OCI-LY1 (cell line): ENCODE measurements around the gene P2RY14.

Experiments used
- H2AFZ ChIP-seq: fragments of 200-600 bp; sonication (generic), shearing (Covaris generic); 2 replicates; pipeline ENCODE4 v1.6.0; 2014; ENCODE audit warnings: antibody characterized with exemption, mild to moderate bottlenecking, low read length
- H3F3A ChIP-seq: fragments of 200-600 bp; sonication (generic), shearing (Covaris generic); 2 replicates; pipeline ENCODE4 v1.6.0; 2014; ENCODE audit warnings: mild to moderate bottlenecking, antibody characterized with exemption, low read length, moderate library complexity; ENCODE audit not compliant: insufficient read depth
- H3K27ac ChIP-seq: fragments of 200-600 bp; sonication (generic); 2 replicates; pipeline ENCODE4 v1.5.1; 2014; ENCODE audit warnings: low read length, mixed run types, mild to moderate bottlenecking, low read depth; ENCODE audit not compliant: poor library complexity, severe bottlenecking
- H3K27me3 ChIP-seq: fragments of 200-600 bp; sonication (generic); 2 replicates; pipeline ENCODE4 v1.6.0; 2014; ENCODE audit warnings: antibody characterized with exemption, mild to moderate bottlenecking, low read length, moderate library complexity; ENCODE audit not compliant: insufficient read depth
- H3K36me3 ChIP-seq: fragments of 200-600 bp; sonication (generic); 2 replicates; pipeline ENCODE4 v1.6.1; 2014; ENCODE audit warnings: mild to moderate bottlenecking, antibody characterized with exemption, low read length, moderate library complexity, mixed read lengths; ENCODE audit not compliant: insufficient read depth
- H3K4me1 ChIP-seq: fragments of 200-600 bp; sonication (generic); 2 replicates; pipeline ENCODE4 v1.5.1; 2014; ENCODE audit warnings: mild to moderate bottlenecking, low read length, moderate library complexity; ENCODE audit not compliant: insufficient read depth, severe bottlenecking
- H3K4me2 ChIP-seq: fragments of 200-600 bp; sonication (generic), shearing (Covaris generic); 2 replicates; pipeline ENCODE4 v1.6.1; 2014; ENCODE audit warnings: low read length
- H3K4me3 ChIP-seq: fragments of 200-600 bp; sonication (generic); 2 replicates; pipeline ENCODE4 v1.5.1; 2014; ENCODE audit warnings: low read length, low read depth, mild to moderate bottlenecking, mixed read lengths; ENCODE audit not compliant: poor library complexity, severe bottlenecking
- H3K79me2 ChIP-seq: fragments of 200-600 bp; shearing (Covaris generic); 2 replicates; pipeline ENCODE4 v1.6.1; 2016; ENCODE audit warnings: mixed run types, low read length, mixed read lengths; ENCODE audit not compliant: insufficient read depth
- H3K9ac ChIP-seq: fragments of 200-600 bp; sonication (generic), shearing (Covaris generic); 2 replicates; pipeline ENCODE4 v1.6.1; 2014; ENCODE audit warnings: mild to moderate bottlenecking, low read length, mixed read lengths
- H3K9me2 ChIP-seq: fragments of 200-600 bp; sonication (generic), shearing (Covaris generic); 2 replicates; pipeline ENCODE4 v1.6.1; 2014; ENCODE audit warnings: low read depth, mild to moderate bottlenecking, low read length, mixed read lengths
- H3K9me3 ChIP-seq: fragments of 200-600 bp; shearing (Covaris generic); 2 replicates; pipeline ENCODE4 v1.6.1; 2014; ENCODE audit warnings: low read length, mixed read lengths
- H4K20me1 ChIP-seq: fragments of 200-600 bp; sonication (generic), shearing (Covaris generic); 2 replicates; pipeline ENCODE4 v1.6.0; 2016; ENCODE audit warnings: mild to moderate bottlenecking, low read length; ENCODE audit not compliant: insufficient read depth
- CTCF ChIP-seq: fragments of 200-600 bp; sonication (generic), shearing (Covaris generic); IDR thresholded peaks from 2 replicates; pipeline ENCODE4 v1.5.1; 2017; ENCODE audit warnings: mild to moderate bottlenecking, antibody characterized with exemption, low read length, moderate library complexity, mixed read lengths
- EZH2 ChIP-seq: fragments of 200-600 bp; sonication (generic), shearing (Covaris generic); IDR thresholded peaks from 2 replicates; pipeline ENCODE4 v1.8.0; 2017; ENCODE audit warnings: borderline replicate concordance, mixed run types, mild to moderate bottlenecking, antibody characterized with exemption, low read length, moderate library complexity, mixed read lengths

Gene P2RY14

GRCh38 chr3:151209654-151210053 is 68.7 kb downstream of the P2RY14 start:
- no peaks in the 10 kb centered on the region for H4K20me1 ChIP-seq

GRCh38 chr3:151206201-151206600 is 72.1 kb downstream of the P2RY14 start:
- H3K4me2 ChIP-seq, result no peak overlapping the region
- H3K36me3 ChIP-seq, result no peaks in the 10 kb centered on the region
- H3K27me3 ChIP-seq, result no peaks in the 10 kb centered on the region
- no peaks in the 10 kb centered on the region for H3F3A ChIP-seq
- peaks cover 18% of the 10 kb centered on the region for H3K4me1 ChIP-seq
- H3K4me3 ChIP-seq, result no peak overlapping the region
- no peak for TF ChIP-seq EZH2
- no peak for TF ChIP-seq CTCF
- H3K79me2 ChIP-seq, result no peaks in the 10 kb centered on the region
- no peaks in the 10 kb centered on the region for H3K9me3 ChIP-seq
- H2AFZ ChIP-seq, result no peak overlapping the region
- H4K20me1 ChIP-seq, result no peaks in the 10 kb centered on the region
- H3K9me2 ChIP-seq, result no peaks in the 10 kb centered on the region
- no peak overlapping the region for H3K27ac ChIP-seq
- no peak overlapping the region for H3K9ac ChIP-seq

More at GRCh38 chr3:151209654-151210053, 68.7 kb downstream of the P2RY14 start:
- no peaks in the 10 kb centered on the region for H3F3A ChIP-seq
- H2AFZ ChIP-seq, result no peak overlapping the region
- H3K9ac ChIP-seq, result no peak overlapping the region
- H3K4me3 ChIP-seq, result no peak overlapping the region
- TF ChIP-seq EZH2 (no peak), CTCF (no peak)
- H3K9me2 ChIP-seq, result no peaks in the 10 kb centered on the region
- no peaks in the 10 kb centered on the region for H3K79me2 ChIP-seq
- H3K27ac ChIP-seq, result no peak overlapping the region
- peaks cover 12% of the 10 kb centered on the region for H3K4me1 ChIP-seq
- H3K27me3 ChIP-seq, result no peaks in the 10 kb centered on the region
- no peak overlapping the region for H3K4me2 ChIP-seq
- H3K36me3 ChIP-seq, result no peaks in the 10 kb centered on the region
- no peaks in the 10 kb centered on the region for H3K9me3 ChIP-seq

GRCh38 chr3:151205482-151205881 is 72.9 kb downstream of the P2RY14 start:
- no peak overlapping the region for H3K4me2 ChIP-seq
- no peaks in the 10 kb centered on the region for H3K9me2 ChIP-seq
- H3K9me3 ChIP-seq, result no peaks in the 10 kb centered on the region
- no peaks in the 10 kb centered on the region for H3K79me2 ChIP-seq
- TF ChIP-seq EZH2, result no peak
- no peak for TF ChIP-seq CTCF
- H3K27ac ChIP-seq, result no peak overlapping the region
- H3F3A ChIP-seq, result no peaks in the 10 kb centered on the region
- H4K20me1 ChIP-seq, result no peaks in the 10 kb centered on the region
- H3K4me3 ChIP-seq, result no peak overlapping the region
- H3K4me1 ChIP-seq, result peaks cover 11% of the 10 kb centered on the region
- no peak overlapping the region for H2AFZ ChIP-seq
- H3K27me3 ChIP-seq, result no peaks in the 10 kb centered on the region
- H3K36me3 ChIP-seq, result no peaks in the 10 kb centered on the region
- no peak overlapping the region for H3K9ac ChIP-seq
